ENCODE results near the gene PAX3. TPM values are rescaled to one million over a fixed set of nuclear protein-coding genes. Genes with fewer than 3 reads are reported as not detected.

PAX3 gene
- total and polyA plus RNA-seq, 4 donors: not detected

GRCh38 chr2:222174450-222174849, 124.3 kb downstream of the PAX3 start:
- H3K4me3 ChIP-seq (ENCODE audit: low read depth in 1 of 3, low read length in 3 of 3): no peak overlapping the region
- no peaks in the 10 kb centered on the region for H3K4me1 ChIP-seq (ENCODE audit: control insufficient read depth in 4 of 4, insufficient read depth in 4 of 4, low read length in 3 of 4)
- H3K36me3 ChIP-seq (ENCODE audit: control insufficient read depth in 4 of 4, insufficient read depth in 3 of 4, low read depth in 1 of 4, low read length in 3 of 4): no peaks in the 10 kb centered on the region
- H3K9me3 ChIP-seq (ENCODE audit: control insufficient read depth in 4 of 4, low read length in 3 of 4): no peaks in the 10 kb centered on the region
- 9% methylated on average over 3 of the region's 3 CpGs for WGBS
- no peak for DNase-seq (ENCODE audit: low spot score)
- peaks cover 0 to 11% (median under 1%) of the 10 kb centered on the region in 4 donors for H3K27me3 ChIP-seq (ENCODE audit: control insufficient read depth in 4 of 4, insufficient read depth in 4 of 4, low read length in 3 of 4)
- H3K9ac ChIP-seq (ENCODE audit: low read depth in 1 of 2, low read length in 2 of 2): no peak overlapping the region
- H3K27ac ChIP-seq (ENCODE audit: low read depth in 1 of 2, low read length in 2 of 2): no peak overlapping the region
- TF ChIP-seq REST (IDR thresholded peaks at IDR 0.05) (no peak), MAX (IDR thresholded peaks at IDR 0.05) (no peak), RAD21 (IDR thresholded peaks at IDR 0.05) (no peak), FOXA2 (IDR thresholded peaks at IDR 0.05) (no peak), RXRA (IDR thresholded peaks at IDR 0.05) (no peak), JUND (IDR thresholded peaks at IDR 0.05) (no peak), SP1 (IDR thresholded peaks at IDR 0.05) (no peak), TAF1 (conservative IDR thresholded peaks at IDR 0.05) (no peak), EGR1 (IDR thresholded peaks at IDR 0.05; ENCODE audit: low read depth in 2 of 2) (no peak), HNF4G (IDR thresholded peaks at IDR 0.05) (no peak)
- TF ChIP-seq, protein P1, sequence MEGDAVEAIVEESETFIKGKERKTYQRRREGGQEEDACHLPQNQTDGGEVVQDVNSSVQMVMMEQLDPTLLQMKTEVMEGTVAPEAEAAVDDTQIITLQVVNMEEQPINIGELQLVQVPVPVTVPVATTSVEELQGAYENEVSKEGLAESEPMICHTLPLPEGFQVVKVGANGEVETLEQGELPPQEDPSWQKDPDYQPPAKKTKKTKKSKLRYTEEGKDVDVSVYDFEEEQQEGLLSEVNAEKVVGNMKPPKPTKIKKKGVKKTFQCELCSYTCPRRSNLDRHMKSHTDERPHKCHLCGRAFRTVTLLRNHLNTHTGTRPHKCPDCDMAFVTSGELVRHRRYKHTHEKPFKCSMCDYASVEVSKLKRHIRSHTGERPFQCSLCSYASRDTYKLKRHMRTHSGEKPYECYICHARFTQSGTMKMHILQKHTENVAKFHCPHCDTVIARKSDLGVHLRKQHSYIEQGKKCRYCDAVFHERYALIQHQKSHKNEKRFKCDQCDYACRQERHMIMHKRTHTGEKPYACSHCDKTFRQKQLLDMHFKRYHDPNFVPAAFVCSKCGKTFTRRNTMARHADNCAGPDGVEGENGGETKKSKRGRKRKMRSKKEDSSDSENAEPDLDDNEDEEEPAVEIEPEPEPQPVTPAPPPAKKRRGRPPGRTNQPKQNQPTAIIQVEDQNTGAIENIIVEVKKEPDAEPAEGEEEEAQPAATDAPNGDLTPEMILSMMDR (IDR thresholded peaks at IDR 0.05; ENCODE audit: low read depth, low read length, missing input control): no peak
- TF ChIP-seq, protein P2, sequence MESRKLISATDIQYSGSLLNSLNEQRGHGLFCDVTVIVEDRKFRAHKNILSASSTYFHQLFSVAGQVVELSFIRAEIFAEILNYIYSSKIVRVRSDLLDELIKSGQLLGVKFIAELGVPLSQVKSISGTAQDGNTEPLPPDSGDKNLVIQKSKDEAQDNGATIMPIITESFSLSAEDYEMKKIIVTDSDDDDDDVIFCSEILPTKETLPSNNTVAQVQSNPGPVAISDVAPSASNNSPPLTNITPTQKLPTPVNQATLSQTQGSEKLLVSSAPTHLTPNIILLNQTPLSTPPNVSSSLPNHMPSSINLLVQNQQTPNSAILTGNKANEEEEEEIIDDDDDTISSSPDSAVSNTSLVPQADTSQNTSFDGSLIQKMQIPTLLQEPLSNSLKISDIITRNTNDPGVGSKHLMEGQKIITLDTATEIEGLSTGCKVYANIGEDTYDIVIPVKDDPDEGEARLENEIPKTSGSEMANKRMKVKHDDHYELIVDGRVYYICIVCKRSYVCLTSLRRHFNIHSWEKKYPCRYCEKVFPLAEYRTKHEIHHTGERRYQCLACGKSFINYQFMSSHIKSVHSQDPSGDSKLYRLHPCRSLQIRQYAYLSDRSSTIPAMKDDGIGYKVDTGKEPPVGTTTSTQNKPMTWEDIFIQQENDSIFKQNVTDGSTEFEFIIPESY (IDR thresholded peaks at IDR 0.05): no peak

DNA sequence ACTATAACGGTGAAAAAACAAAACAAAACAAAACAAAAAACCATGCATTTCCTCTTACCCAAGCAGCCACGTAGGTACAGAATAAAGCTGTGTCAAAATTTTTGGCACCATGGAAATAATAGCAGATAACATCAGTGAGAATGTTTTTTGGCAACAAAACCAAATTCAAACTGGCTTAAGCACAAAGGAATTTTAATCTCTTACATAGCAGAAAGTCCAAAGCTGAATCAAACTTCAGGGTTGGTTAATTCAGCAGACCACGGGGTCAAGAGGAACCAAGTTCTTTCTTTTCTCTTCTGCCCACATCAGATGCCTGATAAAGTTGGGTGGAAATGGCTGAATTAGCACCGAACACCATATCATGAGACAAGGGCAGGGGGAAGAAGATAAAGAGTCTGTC, 129.5 kb downstream of the PAX3 start:
- Histone ChIP-seq H3K4me3 (ENCODE audit: low read depth in 1 of 3, low read length in 3 of 3) (no peak overlapping the region), H3K9ac (ENCODE audit: low read depth in 1 of 2, low read length in 2 of 2) (no peak overlapping the region), H3K27ac (ENCODE audit: low read depth in 1 of 2, low read length in 2 of 2) (no peak overlapping the region), H3K9me3 (ENCODE audit: control insufficient read depth in 4 of 4, low read length in 3 of 4) (no peaks in the 10 kb centered on the region), H3K27me3 (ENCODE audit: control insufficient read depth in 4 of 4, insufficient read depth in 4 of 4, low read length in 3 of 4) (peaks cover 0 to 2% (median 0%) of the 10 kb centered on the region in 4 donors), H3K4me1 (ENCODE audit: control insufficient read depth in 4 of 4, insufficient read depth in 4 of 4, low read length in 3 of 4) (no peaks in the 10 kb centered on the region), H3K36me3 (ENCODE audit: control insufficient read depth in 4 of 4, insufficient read depth in 3 of 4, low read depth in 1 of 4, low read length in 3 of 4) (no peaks in the 10 kb centered on the region)
- TF ChIP-seq HNF4A (conservative IDR thresholded peaks at IDR 0.05) (no peak), HNF4G (IDR thresholded peaks at IDR 0.05) (no peak)
- WGBS: 51% methylated on average over 4 of the region's 4 CpGs
- no peak for DNase-seq (ENCODE audit: low spot score)
